Measurements from ENCODE around the gene PILRA. TPM values are rescaled to one million over a fixed set of nuclear protein-coding genes. Genes with fewer than 3 reads are reported as not detected.

PILRA gene
- total and polyA plus RNA-seq, 2 of the 13 experiments (the other 11 are each of a cell fraction or from before 2014, with no cell fraction given), result 0.13 to 1.3 TPM

- TF ChIP-seq ZIK1 (CRISPR knock-in tag; IDR thresholded peaks at IDR 0.05; ENCODE audit: borderline replicate concordance, low read depth) (no peak), ZNF879 (CRISPR knock-in tag; IDR thresholded peaks at IDR 0.05) (no peak), ZNF768 (CRISPR knock-in tag; IDR thresholded peaks at IDR 0.05) (no peak), ZNF576 (CRISPR knock-in tag; IDR thresholded peaks at IDR 0.05) (no peak), CHCHD3 (CRISPR knock-in tag; IDR thresholded peaks at IDR 0.05) (no peak), JUND (CRISPR knock-in tag; IDR thresholded peaks at IDR 0.05) (no peak), KMT2B (CRISPR knock-in tag; IDR thresholded peaks at IDR 0.05) (no peak), GTF3A (CRISPR knock-in tag; conservative IDR thresholded peaks at IDR 0.05) (no peak), ELF3 (CRISPR knock-in tag; IDR thresholded peaks at IDR 0.05) (no peak), ZNF557 (CRISPR knock-in tag; IDR thresholded peaks at IDR 0.05) (no peak), ZSCAN31 (CRISPR knock-in tag; IDR thresholded peaks at IDR 0.05; ENCODE audit: low read depth) (0 out of 2 replicates have a peak, but pooled peaks have one; percentile 17), ZNF121 (CRISPR knock-in tag; IDR thresholded peaks at IDR 0.05) (no peak), ZNF326 (CRISPR knock-in tag; IDR thresholded peaks at IDR 0.05; ENCODE audit: borderline replicate concordance) (no peak), ZUFSP (CRISPR knock-in tag; IDR thresholded peaks at IDR 0.05; ENCODE audit: borderline replicate concordance) (no peak), KDM1A (CRISPR knock-in tag; IDR thresholded peaks at IDR 0.05) (no peak), ZNF607 (CRISPR knock-in tag; IDR thresholded peaks at IDR 0.05; ENCODE audit: borderline replicate concordance) (peak; percentile 65; the same call in 1 of the 2 replicates), ZNF746 (CRISPR knock-in tag; IDR thresholded peaks at IDR 0.05) (no peak; the same call in 1 of the 2 replicates), NFKB2 (CRISPR knock-in tag; IDR thresholded peaks at IDR 0.05; ENCODE audit: borderline replicate concordance) (no peak; the same call in 1 of the 2 replicates), SCMH1 (CRISPR knock-in tag; IDR thresholded peaks at IDR 0.05; ENCODE audit: borderline replicate concordance) (no peak), HNF1B (CRISPR knock-in tag; IDR thresholded peaks at IDR 0.05) (no peak; the same call in 1 of the 2 replicates), ZNF230 (CRISPR knock-in tag; IDR thresholded peaks at IDR 0.05) (no peak), NFE2L2 (IDR thresholded peaks at IDR 0.05; ENCODE audit: low read length) (no peak)
- TF ChIP-seq, protein P1, sequence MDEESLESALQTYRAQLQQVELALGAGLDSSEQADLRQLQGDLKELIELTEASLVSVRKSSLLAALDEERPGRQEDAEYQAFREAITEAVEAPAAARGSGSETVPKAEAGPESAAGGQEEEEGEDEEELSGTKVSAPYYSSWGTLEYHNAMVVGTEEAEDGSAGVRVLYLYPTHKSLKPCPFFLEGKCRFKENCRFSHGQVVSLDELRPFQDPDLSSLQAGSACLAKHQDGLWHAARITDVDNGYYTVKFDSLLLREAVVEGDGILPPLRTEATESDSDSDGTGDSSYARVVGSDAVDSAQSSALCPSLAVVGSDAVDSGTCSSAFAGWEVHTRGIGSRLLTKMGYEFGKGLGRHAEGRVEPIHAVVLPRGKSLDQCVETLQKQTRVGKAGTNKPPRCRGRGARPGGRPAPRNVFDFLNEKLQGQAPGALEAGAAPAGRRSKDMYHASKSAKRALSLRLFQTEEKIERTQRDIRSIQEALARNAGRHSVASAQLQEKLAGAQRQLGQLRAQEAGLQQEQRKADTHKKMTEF (CRISPR knock-in tag; IDR thresholded peaks at IDR 0.05), result peak; percentile 52; the same call in 1 of the 2 replicates
- TF ChIP-seq, protein P2, sequence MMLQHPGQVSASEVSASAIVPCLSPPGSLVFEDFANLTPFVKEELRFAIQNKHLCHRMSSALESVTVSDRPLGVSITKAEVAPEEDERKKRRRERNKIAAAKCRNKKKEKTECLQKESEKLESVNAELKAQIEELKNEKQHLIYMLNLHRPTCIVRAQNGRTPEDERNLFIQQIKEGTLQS (CRISPR knock-in tag; IDR thresholded peaks at IDR 0.05), result no peak
Observed at GRCh38 chr7:100429637-100430492, 56.6 kb downstream of the PILRA start, which contains the start of gene MEPCE (continued).

Measured in HepG2 (cell line).